H9 (cell line): Measurements from ENCODE around the gene ATG4B. TPM values are rescaled to one million over a fixed set of nuclear protein-coding genes. Genes with fewer than 3 reads are reported as not detected.

Experiments
- DNase-seq: peaks from one replicate; pipeline ENCODE4 v3.0.0-alpha.2; 2017
- H2AFZ ChIP-seq: one replicate; pipeline ENCODE4 v1.6.1; 2013; ENCODE audit warnings: mild to moderate bottlenecking, low read length, control low read depth, moderate library complexity
- H2AK5ac ChIP-seq: 2 replicates; pipeline ENCODE4 v1.6.1; 2013; ENCODE audit warnings: low read length, control low read depth, mixed read lengths; ENCODE audit not compliant: insufficient read length
- H2BK120ac ChIP-seq: one replicate; pipeline ENCODE4 v1.6.1; 2013; ENCODE audit warnings: low read depth, mild to moderate bottlenecking, low read length, control low read depth, inconsistent platforms; ENCODE audit not compliant: poor library complexity, severe bottlenecking
- H2BK12ac ChIP-seq: 2 replicates; pipeline ENCODE4 v1.6.1; 2013; ENCODE audit warnings: low read length, control low read depth, mixed read lengths, low read depth; ENCODE audit not compliant: insufficient read length
- H2BK15ac ChIP-seq: 2 replicates; pipeline ENCODE4 v1.6.1; 2013; ENCODE audit warnings: low read depth, low read length, control low read depth
- H2BK20ac ChIP-seq: one replicate; pipeline ENCODE4 v1.6.1; 2013; ENCODE audit warnings: low read depth, mild to moderate bottlenecking, low read length, control low read depth, inconsistent platforms; ENCODE audit not compliant: poor library complexity, severe bottlenecking
- H2BK5ac ChIP-seq: 2 replicates; pipeline ENCODE4 v1.6.1; 2013; ENCODE audit warnings: low read length, control low read depth, mixed read lengths; ENCODE audit not compliant: insufficient read length
- H3K14ac ChIP-seq: 2 replicates; pipeline ENCODE4 v1.6.1; 2013; ENCODE audit warnings: low read length, control low read depth; ENCODE audit not compliant: insufficient read depth
- H3K18ac ChIP-seq: 2 replicates; pipeline ENCODE4 v1.6.1; 2013; ENCODE audit warnings: low read depth, mild to moderate bottlenecking, mixed read lengths, low read length, control low read depth; ENCODE audit not compliant: insufficient read length
- H3K23ac ChIP-seq: 2 replicates; pipeline ENCODE4 v1.6.1; 2013; ENCODE audit warnings: low read length, control low read depth, mixed read lengths, low read depth; ENCODE audit not compliant: insufficient read length
- H3K23me2 ChIP-seq: 2 replicates; pipeline ENCODE4 v1.6.1; 2013; ENCODE audit warnings: low read depth, mild to moderate bottlenecking, mixed read lengths, low read length, control low read depth; ENCODE audit not compliant: insufficient read length, poor library complexity, severe bottlenecking
- H3K27ac ChIP-seq: 2 replicates; pipeline ENCODE4 v1.5.1; 2013; ENCODE audit warnings: low read length, control low read depth, mixed read lengths, low read depth; ENCODE audit not compliant: insufficient read length
- H3K27me3 ChIP-seq: 2 replicates; pipeline ENCODE4 v1.6.1; 2013; ENCODE audit warnings: low read length, control low read depth, inconsistent platforms; ENCODE audit not compliant: insufficient read depth
- H3K4ac ChIP-seq: 2 replicates; pipeline ENCODE4 v1.6.1; 2013; ENCODE audit warnings: low read depth, mild to moderate bottlenecking, control low read depth, inconsistent platforms, low read length, moderate library complexity
- H3K4me1 ChIP-seq: 2 replicates; pipeline ENCODE4 v1.6.1; 2013; ENCODE audit warnings: low read length, control low read depth, inconsistent platforms; ENCODE audit not compliant: insufficient read depth
- H3K4me2 ChIP-seq: 2 replicates; pipeline ENCODE4 v1.6.1; 2013; ENCODE audit warnings: low read length, control low read depth, mixed read lengths; ENCODE audit not compliant: insufficient read length, insufficient read depth
- H3K56ac ChIP-seq: 2 replicates; pipeline ENCODE4 v1.6.1; 2013; ENCODE audit warnings: low read depth, mild to moderate bottlenecking, mixed read lengths, low read length, control low read depth; ENCODE audit not compliant: insufficient read length
- H3K79me1 ChIP-seq: 2 replicates; pipeline ENCODE4 v1.6.1; 2013; ENCODE audit warnings: low read depth, mild to moderate bottlenecking, moderate library complexity, low read length, control low read depth, inconsistent platforms; ENCODE audit not compliant: insufficient read depth, poor library complexity, severe bottlenecking
- H3K79me2 ChIP-seq: 2 replicates; pipeline ENCODE4 v1.6.1; 2013; ENCODE audit warnings: low read length, control low read depth, inconsistent platforms; ENCODE audit not compliant: insufficient read depth
- H3K9ac ChIP-seq: 2 replicates; pipeline ENCODE4 v1.6.1; 2013; ENCODE audit warnings: low read length, control low read depth, mixed read lengths; ENCODE audit not compliant: insufficient read length; ENCODE audit errors: extremely low read depth
- H3K9me3 ChIP-seq: one replicate; pipeline ENCODE4 v1.6.1; 2013; ENCODE audit warnings: low read depth, low read length, inconsistent platforms; ENCODE audit not compliant: control insufficient read depth
- H3T11ph ChIP-seq: one replicate; pipeline ENCODE4 v1.6.1; 2013; ENCODE audit warnings: mild to moderate bottlenecking, low read length, control low read depth, inconsistent platforms
- H4K20me1 ChIP-seq: one replicate; pipeline ENCODE4 v1.6.1; 2013; ENCODE audit not compliant: control insufficient read depth, insufficient read length, insufficient read depth
- H4K5ac ChIP-seq: 2 replicates; pipeline ENCODE4 v1.6.1; 2013; ENCODE audit warnings: low read depth, mild to moderate bottlenecking, mixed read lengths, low read length, control low read depth; ENCODE audit not compliant: insufficient read length
- H4K8ac ChIP-seq: replicated peaks from 2 replicates; pipeline ENCODE4 v1.6.1; 2013; ENCODE audit warnings: low read length, control low read depth, mixed read lengths, low read depth; ENCODE audit not compliant: insufficient read length
- H4K91ac ChIP-seq: 2 replicates; pipeline ENCODE4 v1.6.1; 2013; ENCODE audit warnings: low read depth, mild to moderate bottlenecking, moderate library complexity, mixed read lengths, low read length, control low read depth; ENCODE audit not compliant: insufficient read length
- H3K27ac Mint-ChIP-seq, 3 experiments: 2 replicates in 2 of 3; 3 replicates in 1 of 3; pipeline ENCODE4 v1.8.0; 2020 to 2021; ENCODE audit warnings: mixed read lengths in 3 of 3, mild to moderate bottlenecking in 1 of 3, moderate library complexity in 1 of 3
- H3K27me3 Mint-ChIP-seq: 2 replicates; pipeline ENCODE4 v1.8.0; 2021; ENCODE audit warnings: low read depth, mild to moderate bottlenecking, moderate library complexity, mixed read lengths
- H3K36me3 Mint-ChIP-seq, 3 experiments: 2 replicates in 2 of 3; 3 replicates in 1 of 3; pipeline ENCODE4 v1.8.0; 2020 to 2021; ENCODE audit warnings: low read depth in 3 of 3, mixed read lengths in 3 of 3; ENCODE audit not compliant: insufficient read depth in 1 of 3
- H3K4me1 Mint-ChIP-seq, 2 experiments: 2 replicates each; pipeline ENCODE4 v1.8.0; 2020; ENCODE audit warnings: mixed read lengths in 2 of 2
- H3K4me3 Mint-ChIP-seq, 2 experiments: 2 replicates in 1 of 2; 3 replicates in 1 of 2; pipeline ENCODE4 v1.8.0; 2020 to 2021; ENCODE audit warnings: mild to moderate bottlenecking in 2 of 2, mixed read lengths in 2 of 2, moderate library complexity in 1 of 2
- H3K9me3 Mint-ChIP-seq, 2 experiments: 2 replicates in 1 of 2; 3 replicates in 1 of 2; pipeline ENCODE4 v1.8.0; 2020; ENCODE audit warnings: mild to moderate bottlenecking in 2 of 2, mixed read lengths in 2 of 2, moderate library complexity in 1 of 2
- WGBS: extraction: QIAGEN DNeasy Blood & Tissue Kit; methylation state at CpG from one replicate; pipeline ENCODE4 v1.1.7; 2013; ENCODE audit warnings: missing lambda C conversion rate, low lambda C conversion rate, mixed read lengths; ENCODE audit not compliant: insufficient read length; ENCODE audit errors: extremely low coverage; 5-methylcytosine and 5-hydroxymethylcytosine counted together
- total RNA-seq: library from RNA; stranded (reverse); gene quantifications from 2 replicates; pipeline ENCODE4 v1.2.1, GENCODE V29; 2021
- TF ChIP-seq, protein P1 (sequence below): fragments of 200-600 bp; sonication (generic); conservative IDR thresholded peaks from 3 replicates; pipeline ENCODE4 v1.8.0; 2021; ENCODE audit warnings: antibody characterized with exemption, mild to moderate bottlenecking

The ATG4B gene
- total RNA-seq, 1 experiment from 2014 or later = 105 TPM

DNA sequence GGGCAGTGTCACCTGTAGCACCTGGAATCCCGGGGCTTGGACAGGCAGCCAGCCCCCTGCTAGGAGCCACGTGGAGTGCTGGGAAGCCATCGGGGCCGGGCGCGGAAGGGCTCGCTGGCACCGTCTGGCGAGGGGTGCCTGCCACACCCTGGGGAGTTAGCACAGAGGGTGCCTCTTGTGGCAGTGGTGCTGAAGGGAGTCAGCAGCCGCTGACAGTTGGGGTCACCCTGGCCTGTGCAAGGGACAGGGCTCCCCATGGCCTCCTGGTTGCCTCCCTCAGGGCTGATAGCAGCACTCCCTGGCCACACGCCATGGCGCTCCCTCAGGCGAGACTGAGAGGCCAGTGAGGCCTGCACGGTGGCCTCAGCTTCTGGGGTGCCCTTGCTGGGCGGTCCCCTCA lies 83.1 kb downstream of the ATG4B start:
- Histone ChIP-seq H3K9me3 (peaks cover 9% of the 10 kb centered on the region), H3K27me3 (no peaks in the 10 kb centered on the region), H2BK12ac (no peak overlapping the region), H3K14ac (no peak overlapping the region), H3K79me2 (no peaks in the 10 kb centered on the region), H2AFZ (no peak overlapping the region), H3K18ac (no peak overlapping the region), H3K27ac (no peak overlapping the region), H2BK20ac (no peak overlapping the region), H2BK15ac (no peak overlapping the region), H4K20me1 (no peaks in the 10 kb centered on the region), H3K4ac (no peak overlapping the region), H2BK120ac (no peak overlapping the region), H3K79me1 (no peaks in the 10 kb centered on the region), H3K9ac (no peak overlapping the region), H4K91ac (no peak overlapping the region), H2BK5ac (no peak overlapping the region), H4K5ac (no peak overlapping the region), H3K4me2 (no peak overlapping the region), H3T11ph (no peak overlapping the region), H4K8ac (no peak overlapping the region), H3K23ac (no peak overlapping the region), H3K23me2 (no peaks in the 10 kb centered on the region), H3K56ac (no peak overlapping the region), H2AK5ac (no peak overlapping the region), H3K4me1 (no peaks in the 10 kb centered on the region)
- no peak for DNase-seq
- peaks cover 20 to 26% of the 10 kb centered on the region in 2 experiments for H3K9me3 Mint-ChIP-seq
- H3K4me3 Mint-ChIP-seq = no peak overlapping the region
- H3K27me3 Mint-ChIP-seq = no peaks in the 10 kb centered on the region
- WGBS = no CpG with 5 or more reads among the region's 15 CpGs
- TF ChIP-seq, protein P1, sequence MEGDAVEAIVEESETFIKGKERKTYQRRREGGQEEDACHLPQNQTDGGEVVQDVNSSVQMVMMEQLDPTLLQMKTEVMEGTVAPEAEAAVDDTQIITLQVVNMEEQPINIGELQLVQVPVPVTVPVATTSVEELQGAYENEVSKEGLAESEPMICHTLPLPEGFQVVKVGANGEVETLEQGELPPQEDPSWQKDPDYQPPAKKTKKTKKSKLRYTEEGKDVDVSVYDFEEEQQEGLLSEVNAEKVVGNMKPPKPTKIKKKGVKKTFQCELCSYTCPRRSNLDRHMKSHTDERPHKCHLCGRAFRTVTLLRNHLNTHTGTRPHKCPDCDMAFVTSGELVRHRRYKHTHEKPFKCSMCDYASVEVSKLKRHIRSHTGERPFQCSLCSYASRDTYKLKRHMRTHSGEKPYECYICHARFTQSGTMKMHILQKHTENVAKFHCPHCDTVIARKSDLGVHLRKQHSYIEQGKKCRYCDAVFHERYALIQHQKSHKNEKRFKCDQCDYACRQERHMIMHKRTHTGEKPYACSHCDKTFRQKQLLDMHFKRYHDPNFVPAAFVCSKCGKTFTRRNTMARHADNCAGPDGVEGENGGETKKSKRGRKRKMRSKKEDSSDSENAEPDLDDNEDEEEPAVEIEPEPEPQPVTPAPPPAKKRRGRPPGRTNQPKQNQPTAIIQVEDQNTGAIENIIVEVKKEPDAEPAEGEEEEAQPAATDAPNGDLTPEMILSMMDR = no peak
- no peaks in the 10 kb centered on the region for H3K4me1 Mint-ChIP-seq
- peaks cover 57 to 83% (median 82%) of the 10 kb centered on the region in 3 experiments for H3K36me3 Mint-ChIP-seq
- no peak overlapping the region for H3K27ac Mint-ChIP-seq
